ENCODE measurements around the gene NUP42.

NUP42 gene

GRCh38 chr7:23235813-23236221 is 54.0 kb downstream of the NUP42 start:
- no peak for DNase-seq

- DNase-seq: no peak
Observed at GRCh38 chr7:23237000-23237399, 55.2 kb downstream of the NUP42 start.

- DNase-seq: no peak
Observed at GRCh38 chr7:23238983-23239652, 57.3 kb downstream of the NUP42 start.

GRCh38 chr7:23239698-23240097 is 57.9 kb downstream of the NUP42 start:
- no peak for DNase-seq

- DNase-seq: peak; percentile 73 to 91 (median 82)
Observed at GRCh38 chr7:23242321-23242720, 60.5 kb downstream of the NUP42 start.

GRCh38 chr7:23242935-23243334 is 61.1 kb downstream of the NUP42 start:
- DNase-seq: no peak

GRCh38 chr7:23246555-23246954 is 64.7 kb downstream of the NUP42 start, which contains the start of gene GPNMB:
TSS of gene GPNMB (plus strand) at chr7:23246775. CDS start at chr7:23246858, 83 bp downstream.
- DNase-seq: peak; percentile 83 to 93 (median 88)

GRCh38 chr7:23247046-23247602 is 65.3 kb downstream of the NUP42 start:
- DNase-seq: peak in 2 of 4 experiments; percentile 7 to 44

- DNase-seq: peak; percentile 85 to 94 (median 92)
Observed at GRCh38 chr7:23247603-23248335, 65.9 kb downstream of the NUP42 start.

GRCh38 chr7:23249486-23249885 is 67.6 kb downstream of the NUP42 start:
- no peak for DNase-seq

Data from suppressor macrophage (primary cell).